CD4-positive, alpha-beta T cell treated with Interleukin-21 for 1 hour (primary cell): ENCODE data around the gene PCYOX1L.

Experiments used
- DNase-seq: peaks from one replicate; pipeline ENCODE4 v3.0.0-alpha.2; 2020

Gene PCYOX1L

DNA sequence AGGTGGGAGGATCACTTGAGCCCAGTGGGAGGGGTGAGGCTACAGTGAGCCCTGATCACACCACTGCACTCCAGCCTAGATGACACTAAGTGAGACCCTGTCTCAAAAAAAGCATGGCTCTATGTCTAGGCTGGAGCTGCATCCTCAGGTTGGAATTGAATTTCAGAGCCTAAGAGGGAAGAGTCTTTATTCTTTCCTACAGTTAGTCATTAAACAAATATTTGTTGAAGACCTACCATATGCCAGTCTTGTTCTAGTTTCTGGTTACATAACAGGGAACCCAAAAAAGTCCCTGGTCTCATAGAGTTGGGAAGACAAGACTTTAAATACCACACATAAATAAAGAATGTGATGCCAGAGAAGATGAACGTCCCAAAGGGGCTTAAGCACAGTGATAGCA, 19.5 kb upstream of the PCYOX1L start:
- DNase-seq: no peak

DNA sequence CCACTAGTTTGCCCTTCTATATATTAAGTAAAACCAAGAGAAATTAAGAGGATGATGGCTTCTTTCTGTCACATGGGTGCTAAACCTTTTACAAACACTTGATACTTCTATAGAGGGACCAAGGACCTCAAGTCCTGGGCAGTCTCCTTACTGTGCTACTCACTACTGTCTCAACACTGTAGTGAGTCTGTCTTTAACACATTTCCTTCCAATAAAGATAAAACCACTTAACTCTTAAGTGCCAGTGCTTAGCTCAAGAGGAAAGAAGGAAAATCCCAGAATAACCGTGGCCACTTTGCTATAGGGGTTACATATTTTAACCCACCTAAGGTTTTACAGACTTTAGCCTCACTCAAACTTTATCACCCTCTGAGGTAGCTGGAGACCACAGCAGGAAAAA, 16.9 kb upstream of the PCYOX1L start:
- no peak for DNase-seq

DNA sequence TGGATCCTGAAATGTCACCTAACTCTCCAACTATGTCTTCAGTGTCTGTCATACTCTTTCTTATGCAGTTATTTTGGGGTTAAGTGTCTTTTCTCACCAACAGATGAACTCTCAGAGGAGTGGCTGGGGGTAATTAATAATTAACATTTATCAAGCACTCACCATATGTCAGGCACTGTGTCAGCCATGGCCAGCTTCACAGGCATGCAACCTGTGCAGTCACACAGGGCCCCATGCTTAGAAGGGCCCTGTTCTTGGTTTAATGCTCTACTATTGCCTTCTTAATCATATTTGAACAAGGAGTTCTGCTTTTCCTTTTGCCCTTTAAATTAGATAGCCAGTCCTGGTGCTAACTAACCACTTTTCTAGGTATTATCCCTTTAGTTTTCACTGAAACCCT, 16.0 kb upstream of the PCYOX1L start:
- no peak for DNase-seq

DNA sequence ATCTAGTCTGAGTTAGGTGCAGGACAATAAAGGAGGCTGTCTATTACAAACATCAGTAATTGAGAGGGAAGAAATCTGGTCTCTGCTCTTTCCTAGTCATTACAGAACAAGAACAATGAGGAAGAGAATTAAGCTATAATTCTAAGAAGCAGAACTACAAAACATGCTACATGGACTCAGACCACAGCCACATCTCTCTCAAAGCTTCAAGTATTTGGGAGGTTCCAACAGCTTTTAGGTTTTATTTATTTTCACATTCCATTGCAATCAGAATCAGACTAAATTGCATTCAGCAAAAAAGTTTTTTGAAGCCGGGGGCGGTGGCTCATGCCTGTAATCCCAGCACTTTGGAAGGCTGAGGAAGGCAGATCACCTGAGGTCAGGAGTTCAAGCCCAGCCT, 13.7 kb upstream of the PCYOX1L start:
- no peak for DNase-seq

DNA sequence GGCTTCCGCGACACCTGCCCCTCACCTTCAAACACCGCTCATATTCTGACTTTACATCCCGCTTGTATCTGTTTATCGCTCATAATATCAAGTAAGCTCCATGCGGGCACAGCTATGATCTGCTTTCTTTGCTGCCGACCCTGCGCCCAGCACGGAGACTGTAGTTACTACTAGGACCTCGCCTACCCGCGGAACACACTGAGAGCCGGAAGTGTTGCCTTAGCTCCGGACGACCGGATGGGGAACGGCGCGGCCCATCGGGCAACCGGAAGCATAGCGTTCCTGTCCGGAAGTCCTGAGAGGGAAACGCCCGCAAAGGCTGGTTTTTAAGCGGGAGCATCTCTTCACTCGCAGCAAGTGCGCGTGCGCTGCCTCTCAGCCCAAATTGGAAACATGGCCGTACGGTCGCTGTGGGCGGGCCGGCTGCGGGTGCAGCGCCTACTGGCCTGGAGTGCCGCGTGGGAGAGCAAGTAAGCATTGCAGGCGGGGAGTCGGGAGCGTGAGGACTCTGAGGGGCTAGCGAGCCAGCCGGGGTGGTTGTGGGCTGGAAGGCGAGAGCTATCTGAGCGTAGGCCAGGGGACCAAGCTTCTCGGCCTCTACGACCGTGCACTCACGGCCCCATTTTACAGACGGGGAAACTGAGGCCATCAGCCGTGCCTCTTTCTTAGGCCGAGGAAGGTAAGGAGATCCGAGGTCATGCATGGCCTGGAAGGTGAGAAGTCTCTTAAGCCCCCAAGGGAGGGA, 12.5 kb upstream of the PCYOX1L start, which contains the start of gene GRPEL2:
Gene GRPEL2 (plus strand): TSS at position 353 of the 745 bp plus-strand sequence. CDS start 41 bp downstream, at position 394.
- peak; percentile 92 for DNase-seq

DNA sequence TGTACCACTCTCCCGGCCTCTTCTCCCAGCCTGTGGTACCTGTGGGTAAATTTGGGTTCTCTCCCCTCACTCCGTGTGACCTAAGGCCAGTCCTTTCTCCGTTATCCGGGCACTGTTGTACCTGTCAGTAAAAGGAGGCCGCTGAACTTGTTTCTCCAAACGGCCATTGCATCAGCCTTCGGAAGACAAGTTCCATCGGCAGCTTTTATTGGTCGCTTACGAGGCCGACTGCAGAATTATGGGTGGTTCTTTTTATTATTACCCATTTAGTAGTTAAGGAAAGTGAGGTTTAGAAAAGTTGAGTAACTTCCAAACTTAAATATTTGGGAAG, 12.0 kb upstream of the PCYOX1L start:
- DNase-seq: peak; percentile 25

DNA sequence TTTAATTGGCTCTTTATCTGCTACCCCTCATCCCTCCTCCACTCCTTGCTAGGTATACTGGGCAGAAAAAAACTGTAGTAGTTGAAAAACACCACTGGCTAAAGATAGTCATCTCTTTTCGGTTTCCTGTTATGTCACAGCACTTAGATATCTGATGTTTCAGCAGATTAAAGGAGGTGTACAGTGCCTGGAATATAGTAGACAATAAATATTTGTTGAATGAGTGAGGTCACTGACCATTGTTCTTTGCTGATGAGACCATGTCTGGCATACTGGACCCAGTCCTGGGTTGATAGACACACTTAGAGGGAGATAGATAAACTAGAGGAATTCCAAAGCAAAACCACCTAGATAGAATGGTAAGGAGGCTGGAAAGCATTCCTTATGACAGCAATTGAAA, 9.3 kb upstream of the PCYOX1L start:
- DNase-seq: peak; percentile 82

DNA sequence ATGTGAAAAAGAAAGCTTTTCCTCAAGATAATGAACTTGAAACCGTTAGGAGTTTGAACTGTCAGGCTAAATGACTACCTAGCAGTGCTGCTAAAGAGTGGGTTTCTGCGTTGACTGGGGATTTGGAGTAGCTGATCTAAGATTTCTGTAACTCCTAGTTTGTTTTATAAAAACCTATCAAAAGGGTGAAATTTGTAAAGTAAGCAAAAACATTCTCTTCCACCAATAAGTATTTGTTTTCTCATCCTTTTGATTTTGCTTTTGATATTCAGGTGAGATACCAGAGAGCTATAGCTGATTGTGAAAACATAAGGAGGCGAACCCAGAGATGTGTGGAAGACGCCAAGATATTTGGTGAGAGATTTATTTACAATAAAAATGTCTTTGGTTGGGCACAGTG, 8.5 kb upstream of the PCYOX1L start:
- no peak for DNase-seq

DNA sequence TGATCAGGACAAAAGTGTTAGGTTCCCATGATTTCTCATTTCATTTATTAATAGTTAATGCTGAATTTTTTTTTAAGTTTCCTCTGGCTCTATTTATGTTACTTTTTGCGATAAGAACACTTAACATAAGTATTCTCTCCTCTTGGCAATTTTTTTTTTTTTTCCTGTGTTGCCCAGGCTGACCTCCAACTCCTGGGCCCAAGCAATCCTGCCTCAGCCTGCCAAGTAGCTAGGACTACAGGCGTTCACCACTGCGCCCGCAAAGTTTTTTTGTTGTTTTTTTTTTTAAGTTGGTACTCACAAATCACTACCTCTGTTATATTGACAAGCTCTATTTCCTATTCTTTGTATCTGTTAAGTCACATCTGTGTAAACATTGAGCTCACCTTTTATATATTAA, 5.7 kb upstream of the PCYOX1L start:
- no peak for DNase-seq

DNA sequence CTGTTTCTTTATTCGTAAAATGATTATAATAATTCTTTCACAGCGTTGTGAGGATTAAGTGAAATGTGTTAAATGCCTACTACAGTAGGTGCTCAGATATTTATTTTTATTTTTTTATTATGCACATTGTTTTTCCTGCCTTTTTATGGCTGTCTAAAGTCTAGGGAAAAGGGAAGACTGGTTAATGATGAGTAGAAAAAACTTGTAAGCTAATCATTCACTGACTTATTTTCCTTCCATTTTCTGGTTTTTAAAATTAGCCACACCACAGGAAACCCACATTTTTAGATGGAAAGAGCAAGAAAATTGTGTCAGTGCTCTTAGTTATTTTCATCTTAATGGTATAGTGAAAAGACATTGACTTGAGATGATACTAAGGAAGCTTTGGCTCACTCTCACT, 3.9 kb upstream of the PCYOX1L start:
- DNase-seq: no peak

DNA sequence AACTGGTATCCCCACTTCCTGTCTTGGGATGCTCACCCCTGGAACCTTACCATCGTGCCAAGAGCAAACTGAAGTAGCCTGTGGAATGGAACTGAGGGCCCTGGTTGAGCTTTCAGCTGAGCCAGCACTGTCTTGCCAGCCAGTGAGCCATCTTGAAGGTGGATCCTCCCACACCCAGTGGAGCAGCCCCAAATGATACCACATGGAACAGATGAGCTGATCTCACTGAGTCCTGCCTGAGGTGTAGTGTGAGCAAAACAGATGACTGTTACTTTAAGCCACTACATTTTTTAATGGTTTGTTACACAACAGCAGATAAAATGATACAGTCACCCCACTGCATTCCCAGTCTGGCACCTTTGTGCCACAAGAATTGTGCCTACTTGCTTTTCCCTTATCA, 2.2 kb upstream of the PCYOX1L start:
- no peak for DNase-seq

DNA sequence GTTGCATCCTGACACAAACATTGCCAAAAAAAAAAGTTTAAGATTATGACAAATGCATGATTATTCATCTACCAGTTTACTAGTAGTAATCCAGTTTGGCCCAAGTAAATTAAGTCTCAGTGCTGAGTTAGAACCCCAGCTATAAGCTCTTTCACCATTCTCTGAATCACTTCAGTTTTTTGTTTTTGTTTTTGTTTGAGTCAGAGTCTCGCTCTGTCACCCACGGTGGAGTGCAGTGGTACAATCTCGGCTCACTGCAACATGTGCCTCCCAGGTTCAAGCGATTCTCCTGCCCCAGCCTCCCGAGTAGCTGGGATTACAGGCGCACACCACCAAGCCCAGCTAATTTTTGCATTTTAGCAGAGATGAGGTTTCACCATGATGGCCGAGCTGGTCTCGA, 1.5 kb upstream of the PCYOX1L start:
- no peak for DNase-seq

DNA sequence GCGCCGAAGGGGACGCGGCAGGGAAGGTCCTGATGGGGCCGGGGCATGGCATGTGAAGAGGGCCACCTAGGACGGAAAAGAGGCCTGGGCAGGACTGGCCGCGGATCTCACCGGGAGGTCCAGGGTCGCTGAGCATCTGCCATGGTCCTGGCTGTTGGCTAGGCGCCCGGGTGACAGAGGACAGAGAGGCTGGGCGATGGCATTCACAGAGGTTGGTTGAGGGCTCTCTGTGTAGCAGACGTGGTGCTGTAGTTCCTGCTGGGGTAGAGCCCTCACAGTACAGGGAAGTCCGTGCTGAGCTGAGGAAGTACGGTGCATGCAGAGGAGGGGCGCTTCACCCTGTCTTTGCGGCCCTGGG, 427 bp downstream of the PCYOX1L start:
- DNase-seq: peak; percentile 43

DNA sequence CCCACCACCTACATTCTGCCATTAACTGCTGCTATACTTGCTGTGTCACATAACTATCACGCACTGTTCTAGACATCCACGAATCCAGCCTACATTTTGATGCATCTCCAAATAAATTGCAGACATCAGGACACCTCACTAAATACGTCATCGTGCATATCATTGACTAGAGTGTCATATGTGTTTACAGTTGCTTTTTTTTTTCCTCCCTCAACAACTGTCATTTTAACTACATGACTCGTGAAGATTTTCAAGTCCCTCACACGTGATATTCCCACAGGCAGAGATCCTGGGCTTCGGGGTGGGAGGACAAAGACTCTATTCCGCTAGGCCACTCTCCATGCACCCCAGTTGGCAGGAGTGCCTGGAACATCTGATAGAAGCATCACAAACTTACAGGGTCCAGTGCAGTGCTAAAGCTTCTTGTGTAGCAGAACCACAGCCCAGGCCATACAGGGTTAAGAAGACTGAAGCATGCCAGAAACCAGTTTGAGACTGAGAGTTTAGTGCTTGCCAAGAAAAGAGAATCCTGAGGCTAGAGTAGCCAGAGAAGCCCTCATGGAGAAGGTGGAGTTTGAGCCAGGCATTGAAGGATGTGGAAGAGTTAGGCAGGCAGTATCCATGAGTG, 1.1 kb downstream of the PCYOX1L start:
- DNase-seq: no peak

DNA sequence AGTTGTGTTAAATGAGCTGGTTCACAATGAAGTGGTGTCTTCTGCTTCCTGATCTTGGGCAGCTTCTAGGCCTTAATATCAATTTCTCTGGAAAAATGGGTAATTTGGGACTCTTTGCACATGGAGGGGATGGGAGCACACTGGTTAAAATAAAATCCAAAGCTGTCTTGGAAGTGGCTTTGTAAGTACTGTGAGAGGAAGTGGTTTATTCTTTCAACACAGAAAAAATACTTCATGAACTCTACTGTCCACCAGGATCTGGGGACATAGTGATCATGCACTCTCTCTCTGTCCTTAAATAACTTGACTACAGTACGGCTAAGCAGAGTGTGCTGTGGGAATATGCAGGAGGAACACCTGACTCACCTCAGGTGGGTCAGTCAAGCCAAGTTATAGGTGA, 2.4 kb downstream of the PCYOX1L start:
- no peak for DNase-seq

DNA sequence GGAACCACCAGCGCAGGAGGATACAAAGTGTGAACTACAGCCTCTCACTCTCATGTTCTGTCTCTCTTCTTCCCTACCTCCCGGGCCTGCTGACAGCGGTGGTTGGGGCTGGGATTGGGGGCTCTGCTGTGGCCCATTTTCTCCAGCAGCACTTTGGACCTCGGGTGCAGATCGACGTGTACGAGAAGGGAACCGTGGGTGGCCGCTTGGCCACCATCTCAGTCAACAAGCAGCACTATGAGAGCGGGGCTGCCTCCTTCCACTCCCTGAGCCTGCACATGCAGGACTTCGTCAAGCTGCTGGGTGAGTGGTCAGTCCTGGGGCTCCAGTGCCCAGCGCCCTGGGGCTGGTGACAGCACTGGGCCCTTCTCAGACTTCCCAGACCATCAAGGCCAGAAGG, 4.7 kb downstream of the PCYOX1L start:
- no peak for DNase-seq

DNA sequence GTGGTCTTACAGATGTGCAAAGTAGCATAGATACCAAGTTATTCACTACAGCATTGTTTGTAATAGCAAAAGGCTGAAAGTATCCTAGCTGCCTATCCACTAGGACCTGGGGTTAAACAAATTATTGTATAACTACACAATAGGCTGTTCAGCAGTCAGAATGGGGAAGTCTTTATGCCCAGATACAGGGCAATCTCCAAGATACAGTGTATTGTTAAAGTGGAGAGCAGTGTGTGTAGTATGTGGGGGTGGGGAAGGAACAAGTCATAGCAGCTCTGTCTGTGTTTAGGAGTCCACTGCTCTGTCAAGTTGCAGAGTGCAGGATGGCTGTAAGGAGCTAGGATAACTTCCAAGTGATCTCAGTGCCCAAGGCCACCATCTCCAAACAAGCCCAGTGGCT, 5.5 kb downstream of the PCYOX1L start:
- no peak for DNase-seq

DNA sequence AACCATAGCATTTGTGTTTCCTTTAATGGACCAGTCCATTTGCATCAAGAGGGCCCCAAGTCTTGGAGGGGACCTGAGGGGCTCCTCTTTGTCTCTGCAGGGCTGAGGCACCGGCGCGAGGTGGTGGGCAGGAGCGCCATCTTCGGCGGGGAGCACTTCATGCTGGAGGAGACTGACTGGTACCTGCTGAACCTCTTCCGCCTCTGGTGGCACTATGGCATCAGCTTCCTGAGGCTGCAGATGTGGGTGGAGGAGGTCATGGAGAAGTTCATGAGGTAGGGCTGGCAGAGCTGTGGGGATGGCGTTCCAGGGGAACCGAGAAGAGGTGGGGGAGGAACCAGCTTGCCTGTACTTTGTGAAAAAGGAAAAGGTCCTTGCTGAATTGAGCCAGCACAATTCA, 6.1 kb downstream of the PCYOX1L start:
- DNase-seq: no peak

DNA sequence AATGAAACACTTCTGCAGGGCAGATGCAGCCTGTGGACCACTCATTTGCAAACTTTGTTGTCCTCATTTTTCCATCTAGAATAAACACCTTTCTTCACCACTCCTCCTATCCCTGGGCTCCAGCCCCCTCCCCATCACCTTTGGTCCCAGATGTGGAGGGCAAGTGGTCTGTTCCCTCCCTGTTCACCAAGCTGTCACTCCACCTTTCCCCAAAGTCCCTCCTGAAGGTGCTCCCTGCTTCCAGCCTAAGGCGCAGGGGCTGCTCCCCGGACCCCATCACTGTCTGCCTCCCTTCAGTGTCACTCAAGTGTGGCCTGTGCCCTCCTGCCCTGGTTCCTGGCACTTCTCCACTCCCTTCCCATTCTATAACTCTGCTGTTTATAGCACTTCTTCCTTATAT, 6.9 kb downstream of the PCYOX1L start:
- no peak for DNase-seq

DNA sequence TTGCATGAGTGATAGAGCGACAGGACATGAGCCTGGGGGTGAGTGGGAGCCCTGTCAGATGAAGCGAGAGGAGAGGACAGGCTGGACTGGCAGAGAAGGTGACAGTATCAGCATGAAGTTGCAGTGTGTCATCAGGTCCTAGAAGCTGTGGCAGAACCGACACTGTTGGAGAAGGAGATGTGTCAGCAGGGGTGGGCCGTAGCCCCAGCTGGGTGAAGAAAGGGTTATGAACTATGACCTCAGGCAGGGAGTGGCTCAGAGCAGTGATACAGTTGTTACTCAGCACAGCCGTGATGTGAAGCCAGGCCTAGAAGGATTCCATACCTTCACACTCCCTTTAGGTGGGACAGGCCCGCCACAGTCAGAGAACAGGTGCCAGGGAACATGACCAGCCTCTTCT, 7.6 kb downstream of the PCYOX1L start:
- no peak for DNase-seq

DNA sequence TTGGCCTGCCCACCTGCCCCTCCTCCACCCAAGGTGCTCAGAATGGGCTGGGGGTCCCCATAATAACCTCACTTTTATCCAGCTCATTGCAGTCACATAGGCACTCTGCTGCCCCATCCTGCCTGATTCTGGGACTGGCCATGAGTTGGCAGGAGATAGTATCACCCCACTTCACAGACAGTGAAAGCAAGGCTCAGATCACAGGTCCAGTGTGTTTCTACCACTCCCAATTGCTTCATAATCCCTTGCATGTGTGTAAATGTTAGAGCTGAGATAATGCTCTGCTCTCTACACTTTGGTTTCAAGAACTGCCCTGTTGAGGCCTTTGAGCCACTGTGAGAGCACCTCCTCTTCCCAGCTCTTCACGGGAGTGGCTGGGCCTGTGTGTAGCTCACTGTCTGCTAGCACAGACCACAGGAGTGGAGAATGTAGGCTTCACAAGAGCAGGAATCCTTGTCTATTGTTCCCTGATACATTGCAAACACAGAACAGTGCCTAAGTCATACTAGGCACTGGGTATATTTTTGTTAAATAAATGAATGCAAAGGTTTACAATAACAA, 8.4 kb downstream of the PCYOX1L start:
- DNase-seq: no peak

DNA sequence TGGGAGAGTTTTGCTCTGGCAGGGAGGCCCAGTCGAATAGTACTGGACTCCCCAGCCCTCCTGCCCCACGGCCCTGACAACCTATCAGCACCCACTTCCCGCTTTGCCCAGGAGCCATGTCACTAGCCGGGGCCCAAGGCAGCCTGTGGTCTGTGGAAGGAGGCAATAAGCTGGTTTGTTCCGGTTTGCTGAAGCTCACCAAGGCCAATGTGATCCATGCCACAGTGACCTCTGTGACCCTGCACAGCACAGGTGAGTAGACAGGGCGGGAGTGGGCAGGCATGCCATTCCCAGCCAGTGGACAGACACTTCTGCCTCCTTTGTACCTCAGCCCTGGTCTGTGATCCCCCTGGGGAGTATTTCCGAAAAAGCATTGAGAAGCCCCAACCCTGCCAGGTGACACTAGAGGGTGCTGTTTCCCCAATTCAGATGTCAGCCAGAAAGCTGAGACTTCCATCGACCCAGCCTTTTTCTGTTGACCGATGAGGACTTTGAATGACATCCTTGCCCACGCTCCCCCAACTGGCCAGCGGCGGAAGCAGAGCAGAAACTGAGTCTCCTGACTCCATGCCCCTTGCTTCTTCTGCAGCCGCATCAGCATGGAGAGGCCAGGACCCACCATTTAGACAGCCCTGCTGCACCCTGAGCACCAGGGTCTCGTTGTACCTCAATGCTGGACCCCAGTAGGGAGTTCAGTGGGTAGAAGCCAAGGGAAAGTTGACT, 9.6 kb downstream of the PCYOX1L start:
- peak; percentile 60 for DNase-seq

DNA sequence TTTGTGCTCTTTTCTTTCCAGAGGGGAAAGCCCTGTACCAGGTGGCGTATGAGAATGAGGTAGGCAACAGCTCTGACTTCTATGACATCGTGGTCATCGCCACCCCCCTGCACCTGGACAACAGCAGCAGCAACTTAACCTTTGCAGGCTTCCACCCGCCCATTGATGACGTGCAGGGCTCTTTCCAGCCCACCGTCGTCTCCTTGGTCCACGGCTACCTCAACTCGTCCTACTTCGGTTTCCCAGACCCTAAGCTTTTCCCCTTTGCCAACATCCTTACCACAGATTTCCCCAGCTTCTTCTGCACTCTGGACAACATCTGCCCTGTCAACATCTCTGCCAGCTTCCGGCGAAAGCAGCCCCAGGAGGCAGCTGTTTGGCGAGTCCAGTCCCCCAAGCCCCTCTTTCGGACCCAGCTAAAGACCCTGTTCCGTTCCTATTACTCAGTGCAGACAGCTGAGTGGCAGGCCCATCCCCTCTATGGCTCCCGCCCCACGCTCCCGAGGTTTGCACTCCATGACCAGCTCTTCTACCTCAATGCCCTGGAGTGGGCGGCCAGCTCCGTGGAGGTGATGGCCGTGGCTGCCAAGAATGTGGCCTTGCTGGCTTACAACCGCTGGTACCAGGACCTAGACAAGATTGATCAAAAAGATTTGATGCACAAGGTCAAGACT, 10.3 kb downstream of the PCYOX1L start:
- no peak for DNase-seq

DNA sequence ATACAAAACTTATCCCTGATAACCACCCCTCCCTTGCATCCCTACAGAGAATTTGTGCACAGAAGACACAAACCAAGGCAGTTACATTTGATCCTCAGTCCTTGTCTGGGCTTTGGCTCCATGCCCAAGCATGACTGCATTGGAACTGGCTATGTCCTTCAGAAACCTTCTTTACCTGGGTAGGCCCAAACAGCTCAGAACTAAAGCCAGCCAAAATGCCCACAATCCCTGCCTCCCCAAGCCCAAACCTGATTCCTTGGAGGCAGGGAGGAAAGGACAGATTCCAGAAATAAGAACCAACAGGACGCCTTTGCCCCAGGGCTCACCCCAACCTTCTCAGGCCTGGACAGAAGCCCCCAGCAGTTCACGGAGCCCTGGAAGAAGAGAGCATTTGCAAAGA, 13.0 kb downstream of the PCYOX1L start:
- no peak for DNase-seq
